ENCODE data around the gene PPP1R1A.

The PPP1R1A gene

DNA sequence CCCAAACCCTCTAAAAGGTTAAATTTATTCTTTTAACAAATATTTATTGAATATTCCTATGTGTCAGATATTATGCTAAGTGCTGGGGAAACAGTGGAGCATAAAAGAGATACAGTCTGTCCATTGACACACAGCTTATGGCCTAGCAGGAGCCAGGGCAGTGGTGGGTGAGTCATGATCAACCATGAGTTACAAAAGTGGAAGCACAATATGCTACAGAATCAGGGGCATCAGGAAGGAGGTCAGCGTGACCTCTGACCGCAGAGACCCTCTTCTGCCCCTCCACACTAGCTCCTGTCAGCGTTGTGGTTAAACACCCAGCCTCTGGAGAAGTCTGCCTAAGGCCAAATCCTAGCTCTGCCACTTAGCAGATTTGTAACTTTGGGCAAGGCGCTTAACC lies 4.7 kb upstream of the PPP1R1A start:
- Histone ChIP-seq H3K27me3 (peaks cover 49% of the 10 kb centered on the region), H3K36me3 (no peaks in the 10 kb centered on the region), H3K4me3 (ENCODE audit: low read depth in 1 of 2, low read length in 1 of 2) (no peak overlapping the region), H3K27ac (no peak overlapping the region), H3K9me3 (no peaks in the 10 kb centered on the region), H3K4me1 (ENCODE audit: control insufficient read depth in 1 of 2, insufficient read depth in 1 of 2, low read depth in 1 of 2, low read length in 1 of 2) (peaks cover 0 to 4% of the 10 kb centered on the region in 2 experiments)
- no peak for TF ChIP-seq CTCF (IDR thresholded peaks at IDR 0.05)

GRCh38 chr12:54592316-54592715 lies 3.9 kb upstream of the PPP1R1A start:
- Histone ChIP-seq H3K4me1 (ENCODE audit: control insufficient read depth in 1 of 2, insufficient read depth in 1 of 2, low read depth in 1 of 2, low read length in 1 of 2) (peaks cover 0 to 4% of the 10 kb centered on the region in 2 experiments), H3K27me3 (peaks cover 56% of the 10 kb centered on the region)
- no peak for TF ChIP-seq CTCF (IDR thresholded peaks at IDR 0.05)

GRCh38 chr12:54590978-54591591 lies 2.6 kb upstream of the PPP1R1A start:
- H3K4me3 ChIP-seq (ENCODE audit: low read depth in 1 of 2, low read length in 1 of 2), result no peak overlapping the region
- no peak overlapping the region for H3K27ac ChIP-seq
- peaks cover 0 to 4% of the 10 kb centered on the region in 2 experiments for H3K4me1 ChIP-seq (ENCODE audit: control insufficient read depth in 1 of 2, insufficient read depth in 1 of 2, low read depth in 1 of 2, low read length in 1 of 2)
- no peaks in the 10 kb centered on the region for H3K9me3 ChIP-seq
- TF ChIP-seq CTCF (IDR thresholded peaks at IDR 0.05), result no peak
- no peaks in the 10 kb centered on the region for H3K36me3 ChIP-seq
- H3K27me3 ChIP-seq, result peaks cover 68% of the 10 kb centered on the region

More at GRCh38 chr12:54592316-54592715, 3.9 kb upstream of the PPP1R1A start:
- H3K9me3 ChIP-seq, result no peaks in the 10 kb centered on the region
- no peaks in the 10 kb centered on the region for H3K36me3 ChIP-seq
- H3K27ac ChIP-seq, result no peak overlapping the region
- no peak overlapping the region for H3K4me3 ChIP-seq (ENCODE audit: low read depth in 1 of 2, low read length in 1 of 2)

- Histone ChIP-seq H3K27me3 (peaks cover 79% of the 10 kb centered on the region), H3K4me3 (ENCODE audit: low read depth in 1 of 2, low read length in 1 of 2) (no peak overlapping the region), H3K27ac (no peak overlapping the region), H3K4me1 (ENCODE audit: control insufficient read depth in 1 of 2, insufficient read depth in 1 of 2, low read depth in 1 of 2, low read length in 1 of 2) (peaks cover 0 to 4% of the 10 kb centered on the region in 2 experiments), H3K36me3 (no peaks in the 10 kb centered on the region), H3K9me3 (no peaks in the 10 kb centered on the region)
- no peak for TF ChIP-seq CTCF (IDR thresholded peaks at IDR 0.05)
These were observed 1.5 kb upstream of the PPP1R1A start for GRCh38 chr12:54589964-54590363.

DNA sequence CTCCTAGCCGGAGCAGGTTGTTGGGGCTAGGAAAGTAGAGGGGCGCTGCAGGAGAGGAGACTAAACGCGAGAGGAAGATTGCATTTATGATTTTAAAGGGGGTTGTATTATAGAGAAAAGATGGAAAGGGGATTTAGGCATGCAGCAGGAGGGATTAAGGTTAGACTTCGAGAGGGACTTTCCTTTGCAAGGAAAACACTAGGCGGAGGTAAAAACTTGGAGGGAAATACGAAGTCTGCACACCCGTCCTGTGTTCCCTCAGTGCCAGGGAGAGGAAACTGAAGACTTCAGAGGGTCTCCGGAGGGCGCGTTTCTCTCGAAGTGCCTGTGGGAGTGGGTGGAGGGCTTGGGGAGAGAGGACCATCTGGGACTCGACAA lies 420 bp upstream of the PPP1R1A start:
- H3K27ac ChIP-seq, result no peak overlapping the region
- peaks cover 0 to 4% of the 10 kb centered on the region in 2 experiments for H3K4me1 ChIP-seq (ENCODE audit: control insufficient read depth in 1 of 2, insufficient read depth in 1 of 2, low read depth in 1 of 2, low read length in 1 of 2)
- H3K36me3 ChIP-seq, result no peaks in the 10 kb centered on the region
- no peak overlapping the region for H3K4me3 ChIP-seq (ENCODE audit: low read depth in 1 of 2, low read length in 1 of 2)
- H3K27me3 ChIP-seq, result peaks cover 90% of the 10 kb centered on the region
- no peak for TF ChIP-seq CTCF (IDR thresholded peaks at IDR 0.05)
- no peaks in the 10 kb centered on the region for H3K9me3 ChIP-seq

Measured in neutrophil (primary cell).